Osteocyte (in vitro differentiated cells): ENCODE measurements around the gene PDCD2L. TPM values are rescaled to one million over a fixed set of nuclear protein-coding genes. Genes with fewer than 3 reads are reported as not detected.
"Not testable (repeated sequence)": the region's sequence is repeated elsewhere in the genome, so short reads cannot be mapped to it uniquely, and the experiment has no call there.

Experiments
- DNase-seq: peaks from one replicate; pipeline ENCODE4 v3.0.0; 2021; ENCODE audit warnings: mixed read lengths; ENCODE audit not compliant: unreplicated experiment; ENCODE audit errors: extremely low spot score
- H3K27ac Mint-ChIP-seq: one replicate; pipeline ENCODE4 v1.8.0; 2021; ENCODE audit warnings: mild to moderate bottlenecking, mixed read lengths; ENCODE audit not compliant: unreplicated experiment
- H3K27me3 Mint-ChIP-seq: one replicate; pipeline ENCODE4 v1.8.0; 2021; ENCODE audit warnings: mixed read lengths; ENCODE audit not compliant: unreplicated experiment
- H3K36me3 Mint-ChIP-seq: one replicate; pipeline ENCODE4 v1.8.0; 2021; ENCODE audit warnings: mixed read lengths; ENCODE audit not compliant: unreplicated experiment
- H3K4me1 Mint-ChIP-seq: one replicate; pipeline ENCODE4 v1.8.0; 2021; ENCODE audit warnings: mixed read lengths; ENCODE audit not compliant: unreplicated experiment
- H3K4me3 Mint-ChIP-seq: one replicate; pipeline ENCODE4 v1.8.0; 2021; ENCODE audit warnings: mild to moderate bottlenecking, moderate library complexity, mixed read lengths; ENCODE audit not compliant: unreplicated experiment
- H3K9me3 Mint-ChIP-seq: one replicate; pipeline ENCODE4 v1.8.0; 2021; ENCODE audit warnings: mixed read lengths; ENCODE audit not compliant: unreplicated experiment
- total RNA-seq: library from RNA; stranded (reverse); gene quantifications from 2 replicates; pipeline ENCODE4 v1.2.1, GENCODE V29; 2021
- TF ChIP-seq, protein P1 (sequence below): fragments of 200-600 bp; sonication (generic); IDR thresholded peaks from 2 replicates; pipeline ENCODE4 v1.5.0; 2021; ENCODE audit warnings: antibody characterized with exemption, mild to moderate bottlenecking, moderate library complexity

Gene PDCD2L
- total RNA-seq, 1 donor from 2014 or later: 11.1 TPM

DNA sequence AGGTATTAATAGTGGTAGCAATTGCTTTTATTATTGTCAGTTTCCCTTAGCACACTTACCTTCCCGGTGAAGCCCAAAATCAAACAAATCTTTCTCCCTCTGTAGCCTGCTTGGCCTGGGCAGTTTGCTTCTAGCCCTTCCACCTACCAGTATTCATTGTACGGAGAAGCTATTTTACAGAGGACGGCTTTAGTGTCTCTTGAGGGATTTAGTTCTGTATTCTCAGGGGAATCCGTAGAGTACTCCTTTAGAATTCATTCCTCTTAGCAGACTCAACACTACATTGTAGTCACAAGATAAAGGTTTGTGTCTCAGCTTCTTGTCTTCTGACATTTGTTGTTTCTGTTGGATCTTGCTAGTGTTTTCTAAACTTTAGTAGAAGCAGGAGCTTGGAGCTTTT, 53.2 kb downstream of the PDCD2L start:
- DNase-seq: no peak
- no peak overlapping the region for H3K4me3 Mint-ChIP-seq
- peaks cover 59% of the 10 kb centered on the region for H3K36me3 Mint-ChIP-seq
- H3K27ac Mint-ChIP-seq: no peak overlapping the region
- H3K4me1 Mint-ChIP-seq: peaks cover 9% of the 10 kb centered on the region
- no peaks in the 10 kb centered on the region for H3K27me3 Mint-ChIP-seq
- TF ChIP-seq, protein P1, sequence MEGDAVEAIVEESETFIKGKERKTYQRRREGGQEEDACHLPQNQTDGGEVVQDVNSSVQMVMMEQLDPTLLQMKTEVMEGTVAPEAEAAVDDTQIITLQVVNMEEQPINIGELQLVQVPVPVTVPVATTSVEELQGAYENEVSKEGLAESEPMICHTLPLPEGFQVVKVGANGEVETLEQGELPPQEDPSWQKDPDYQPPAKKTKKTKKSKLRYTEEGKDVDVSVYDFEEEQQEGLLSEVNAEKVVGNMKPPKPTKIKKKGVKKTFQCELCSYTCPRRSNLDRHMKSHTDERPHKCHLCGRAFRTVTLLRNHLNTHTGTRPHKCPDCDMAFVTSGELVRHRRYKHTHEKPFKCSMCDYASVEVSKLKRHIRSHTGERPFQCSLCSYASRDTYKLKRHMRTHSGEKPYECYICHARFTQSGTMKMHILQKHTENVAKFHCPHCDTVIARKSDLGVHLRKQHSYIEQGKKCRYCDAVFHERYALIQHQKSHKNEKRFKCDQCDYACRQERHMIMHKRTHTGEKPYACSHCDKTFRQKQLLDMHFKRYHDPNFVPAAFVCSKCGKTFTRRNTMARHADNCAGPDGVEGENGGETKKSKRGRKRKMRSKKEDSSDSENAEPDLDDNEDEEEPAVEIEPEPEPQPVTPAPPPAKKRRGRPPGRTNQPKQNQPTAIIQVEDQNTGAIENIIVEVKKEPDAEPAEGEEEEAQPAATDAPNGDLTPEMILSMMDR: no peak
- no peaks in the 10 kb centered on the region for H3K9me3 Mint-ChIP-seq

DNA sequence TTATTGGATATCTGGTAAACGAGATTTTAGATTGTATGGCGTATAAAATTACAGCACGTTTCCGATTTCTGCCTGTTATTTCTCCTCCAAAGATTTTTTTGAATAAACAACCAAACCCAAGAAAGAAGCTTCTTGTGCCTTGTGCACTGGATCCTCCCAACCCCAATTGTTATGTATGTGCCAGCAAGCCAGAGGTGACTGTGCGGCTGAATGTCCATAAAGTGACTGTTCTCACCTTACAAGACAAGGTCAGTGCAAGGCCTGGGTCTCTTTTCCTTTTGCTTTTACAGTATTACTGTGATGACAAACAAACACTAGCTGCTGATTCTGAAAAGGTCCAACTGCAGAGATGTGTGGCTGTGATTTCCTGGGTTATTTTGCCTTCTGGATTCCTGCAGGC, 54.5 kb downstream of the PDCD2L start:
- Mint-ChIP-seq H3K27ac (no peak overlapping the region), H3K27me3 (no peaks in the 10 kb centered on the region), H3K4me1 (peaks cover 2% of the 10 kb centered on the region), H3K36me3 (peaks cover 60% of the 10 kb centered on the region), H3K9me3 (no peaks in the 10 kb centered on the region), H3K4me3 (no peak overlapping the region)
- DNase-seq: no peak
- TF ChIP-seq, protein P1: no peak

DNA sequence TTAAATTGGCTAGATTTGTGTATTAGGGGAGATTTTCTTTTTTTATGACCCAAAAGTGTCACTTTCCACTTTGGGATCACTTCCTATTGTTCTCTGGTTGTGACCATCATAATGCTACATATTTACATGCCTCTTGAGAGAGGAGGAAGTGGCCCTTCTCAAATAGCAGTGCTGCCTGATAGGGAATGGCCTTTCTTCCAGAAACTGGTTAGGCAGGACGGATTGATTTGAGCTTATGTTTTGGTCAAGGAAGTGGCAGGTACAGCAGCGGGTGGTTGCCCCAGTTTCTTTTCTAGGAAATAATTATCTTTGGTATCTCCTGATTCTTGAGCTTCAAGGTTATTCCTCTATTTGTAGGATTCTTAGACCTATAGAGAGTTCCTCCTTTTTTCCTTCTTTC, 55.4 kb downstream of the PDCD2L start:
- no peak for DNase-seq
- Mint-ChIP-seq H3K4me1 (peaks cover 2% of the 10 kb centered on the region), H3K9me3 (no peaks in the 10 kb centered on the region), H3K27ac (no peak overlapping the region), H3K36me3 (peaks cover 54% of the 10 kb centered on the region), H3K27me3 (no peaks in the 10 kb centered on the region), H3K4me3 (no peak overlapping the region)
- TF ChIP-seq, protein P1: no peak

DNA sequence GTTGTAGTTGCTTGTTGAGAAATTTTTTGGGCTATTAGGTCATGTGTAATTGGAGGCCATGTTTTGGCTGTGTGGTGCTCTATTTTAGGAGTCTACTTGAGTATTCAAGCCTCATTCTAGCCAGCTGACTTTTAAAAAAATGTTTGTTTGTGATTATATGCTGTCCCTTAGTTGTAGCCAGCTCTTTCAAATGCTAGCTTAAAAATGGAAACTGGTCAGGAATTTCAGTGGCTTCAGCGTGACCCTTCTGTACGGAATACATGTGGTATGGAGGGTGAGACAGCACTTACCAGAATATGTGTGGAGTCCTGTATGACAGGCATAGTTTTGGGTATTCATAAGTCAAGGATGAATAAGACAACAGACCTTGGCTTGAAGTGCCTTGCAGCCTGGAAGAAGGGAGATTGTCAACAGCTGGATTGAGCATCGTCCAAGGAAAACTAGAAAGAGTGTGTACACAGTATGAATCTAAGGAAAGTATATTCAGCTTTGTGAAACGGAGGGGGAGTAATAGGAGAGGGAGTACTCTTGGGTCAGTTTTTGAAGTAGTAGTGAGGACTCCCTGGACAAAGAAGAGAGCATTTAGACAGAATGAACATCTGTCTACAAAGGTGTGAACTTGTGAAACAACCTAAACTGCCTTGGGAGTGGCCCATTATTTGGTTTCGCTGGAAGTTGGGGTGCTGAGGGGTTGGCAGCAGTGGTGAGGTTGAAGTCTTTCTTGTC, 57.3 kb downstream of the PDCD2L start:
- H3K4me3 Mint-ChIP-seq: no peak overlapping the region
- H3K27me3 Mint-ChIP-seq: no peaks in the 10 kb centered on the region
- no peak for DNase-seq
- TF ChIP-seq, protein P1: no peak
- H3K9me3 Mint-ChIP-seq: no peaks in the 10 kb centered on the region
- H3K36me3 Mint-ChIP-seq: peaks cover 57% of the 10 kb centered on the region
- H3K27ac Mint-ChIP-seq: no peak overlapping the region
- peaks cover 2% of the 10 kb centered on the region for H3K4me1 Mint-ChIP-seq

DNA sequence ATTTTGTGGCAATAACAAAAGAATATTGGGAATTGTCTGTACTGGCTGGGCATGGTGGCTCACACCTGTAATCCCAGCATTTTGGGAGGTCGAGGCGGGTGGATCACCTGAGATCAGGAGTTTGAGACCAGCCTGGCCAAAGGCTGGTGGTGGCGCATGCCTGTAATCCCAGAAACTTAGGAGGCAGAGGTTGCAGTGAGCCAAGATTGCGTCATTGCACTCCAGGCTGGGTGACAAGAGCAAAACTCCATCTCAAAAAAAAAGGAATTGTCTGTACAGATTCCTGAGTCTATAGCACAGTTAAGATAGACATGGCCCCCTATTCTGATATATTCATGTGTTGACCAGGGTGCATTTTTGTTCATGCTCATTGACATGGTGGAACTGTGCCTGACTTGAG, 60.6 kb downstream of the PDCD2L start:
- H3K4me1 Mint-ChIP-seq: not testable (repeated sequence)
- H3K36me3 Mint-ChIP-seq: peaks cover 60% of the 10 kb centered on the region

More for the DNA sequence above, 60.6 kb downstream of the PDCD2L start:
- not testable (repeated sequence) for H3K27ac Mint-ChIP-seq, DNase-seq, H3K27me3 Mint-ChIP-seq, H3K4me3 Mint-ChIP-seq, H3K9me3 Mint-ChIP-seq
